WTC11 (cell line): ENCODE measurements around the gene MSI2. TPM values are rescaled to one million over a fixed set of nuclear protein-coding genes. Genes with fewer than 3 reads are reported as not detected.

ENCODE experiments used
- ATAC-seq: fragments of 200-7000 bp; cut with Tn5 transposase; 2 replicates; pipeline ENCODE4 v1.10.0; 2021; ENCODE audit warnings: mild to moderate bottlenecking, moderate library complexity
- CTCF ChIA-PET: fragments of 300-600 bp; sonication (Branson Sonifier 250); formaldehyde crosslinking; loops from one replicate; lab custom pipeline; 2021; ENCODE audit warnings: antibody characterized with exemption; lab: Charles Lee
- POLR2A ChIA-PET: fragments of 350-600 bp; sonication (Branson Sonifier 250); formaldehyde crosslinking; loops from one replicate; lab custom pipeline; 2021; ENCODE audit warnings: antibody characterized with exemption; lab: Charles Lee
- DNase-seq: peaks from one replicate; pipeline ENCODE4 v3.0.0; 2021; ENCODE audit warnings: low spot score
- H3K27ac Mint-ChIP-seq: 2 replicates; pipeline ENCODE4 v1.8.0; 2021; ENCODE audit warnings: mixed read lengths
- H3K27me3 Mint-ChIP-seq: 2 replicates; pipeline ENCODE4 v1.8.0; 2021; ENCODE audit warnings: low read depth, mild to moderate bottlenecking, moderate library complexity, mixed read lengths
- H3K36me3 Mint-ChIP-seq: 2 replicates; pipeline ENCODE4 v1.8.0; 2021; ENCODE audit warnings: mixed read lengths
- H3K4me1 Mint-ChIP-seq: 2 replicates; pipeline ENCODE4 v1.8.0; 2022; ENCODE audit warnings: mixed read lengths
- H3K4me3 Mint-ChIP-seq: 2 replicates; pipeline ENCODE4 v1.8.0; 2021; ENCODE audit warnings: mild to moderate bottlenecking, moderate library complexity, mixed read lengths
- H3K9me3 Mint-ChIP-seq: 2 replicates; pipeline ENCODE4 v1.8.0; 2021; ENCODE audit warnings: mixed read lengths
- ATF1 ChIP-seq: sonication (generic); formaldehyde crosslinking; IDR thresholded peaks from 2 replicates; pipeline ENCODE4 v1.8.1; 2023; ENCODE audit warnings: mild to moderate bottlenecking, moderate library complexity, missing genetic modification reagents
- GABPB1 ChIP-seq: sonication (generic); formaldehyde crosslinking; IDR thresholded peaks from 2 replicates; pipeline ENCODE4 v1.8.1; 2023; ENCODE audit warnings: mild to moderate bottlenecking, missing genetic modification reagents
- GTF2I ChIP-seq: fragments of 250-450 bp; sonication (Bioruptor Pico); conservative IDR thresholded peaks from 2 replicates; pipeline ENCODE4 v1.4.0; 2021; ENCODE audit warnings: mild to moderate bottlenecking
- PRRX2 ChIP-seq: fragments of 250-450 bp; sonication (Bioruptor Pico); IDR thresholded peaks from 2 replicates; pipeline ENCODE4 v1.8.0; 2021; ENCODE audit warnings: mild to moderate bottlenecking
- RELA ChIP-seq: sonication (generic); formaldehyde crosslinking; IDR thresholded peaks from 2 replicates; pipeline ENCODE4 v1.8.1; 2022; ENCODE audit warnings: missing genetic modification reagents, mild to moderate bottlenecking, borderline replicate concordance
- ZNF138 ChIP-seq: sonication (generic); formaldehyde crosslinking; conservative IDR thresholded peaks from 2 replicates; pipeline ENCODE4 v1.8.1; 2022; ENCODE audit warnings: mild to moderate bottlenecking, moderate library complexity, missing genetic modification reagents
- total RNA-seq: library from RNA; stranded (reverse); gene quantifications from 3 replicates; pipeline ENCODE4 v1.2.3, GENCODE V29; 2021
- TF ChIP-seq, protein P1 (sequence below): fragments of 250-450 bp; sonication (Bioruptor Pico); IDR thresholded peaks from 2 replicates; pipeline ENCODE4 v1.9.0; 2021; ENCODE audit warnings: mild to moderate bottlenecking
- TF ChIP-seq, protein P2 (sequence below): sonication (generic); formaldehyde crosslinking; conservative IDR thresholded peaks from 2 replicates; pipeline ENCODE4 v1.8.1; 2022; ENCODE audit warnings: mild to moderate bottlenecking, missing genetic modification reagents
- TF ChIP-seq, protein P3 (sequence below): sonication (generic); formaldehyde crosslinking; IDR thresholded peaks from 2 replicates; pipeline ENCODE4 v1.8.1; 2023; ENCODE audit warnings: mild to moderate bottlenecking, missing genetic modification reagents
- TF ChIP-seq, protein P4 (sequence below): fragments of 250-450 bp; sonication (Bioruptor Pico); IDR thresholded peaks from 2 replicates; pipeline ENCODE4 v1.9.0; 2021; ENCODE audit warnings: mild to moderate bottlenecking, borderline replicate concordance
- TF ChIP-seq, protein P5 (sequence below): fragments of 250-450 bp; sonication (Bioruptor Pico); IDR thresholded peaks from 2 replicates; pipeline ENCODE4 v2.1.2; 2022; ENCODE audit warnings: mild to moderate bottlenecking, moderate library complexity
- TF ChIP-seq, protein P6 (sequence below): sonication (generic); formaldehyde crosslinking; IDR thresholded peaks from 2 replicates; pipeline ENCODE4 v1.8.1; 2023; ENCODE audit warnings: mild to moderate bottlenecking, moderate library complexity, missing genetic modification reagents
- TF ChIP-seq, protein P7 (sequence below): sonication (generic); formaldehyde crosslinking; IDR thresholded peaks from 2 replicates; pipeline ENCODE4 v1.8.0; 2023; ENCODE audit warnings: missing genetic modification reagents, mild to moderate bottlenecking, borderline replicate concordance
- TF ChIP-seq, protein P8 (sequence below): sonication (generic); formaldehyde crosslinking; IDR thresholded peaks from 2 replicates; pipeline ENCODE4 v1.8.1; 2023; ENCODE audit warnings: mild to moderate bottlenecking, missing genetic modification reagents, moderate library complexity

MSI2 gene
- total RNA-seq, 1 experiment from 2014 or later: 82.1 TPM

DNA sequence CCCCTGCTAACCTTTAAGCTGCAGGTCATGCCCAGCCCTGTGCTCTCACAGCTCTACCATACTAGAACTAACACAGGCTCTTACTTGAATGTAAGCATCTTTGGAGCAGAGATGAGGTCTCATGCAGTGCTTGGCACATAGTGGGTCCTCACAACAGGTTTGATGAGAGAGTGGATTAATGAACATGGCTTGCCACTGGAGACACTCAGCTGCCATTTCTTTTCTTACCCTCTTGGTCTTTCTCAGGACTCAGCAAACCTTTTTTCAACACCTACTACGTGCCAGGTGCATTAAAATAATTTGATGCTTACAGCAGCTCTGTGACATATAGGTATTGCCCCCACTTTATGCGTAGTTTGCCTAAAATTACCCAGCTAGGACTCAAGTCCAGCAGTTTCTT is 133.2 kb downstream of the MSI2 start:
- peaks cover 40% of the 10 kb centered on the region for H3K4me1 Mint-ChIP-seq
- H3K4me3 Mint-ChIP-seq: no peak overlapping the region
- ATAC-seq: no peak
- H3K27me3 Mint-ChIP-seq: no peaks in the 10 kb centered on the region
- DNase-seq: no peak
- no peak for TF ChIP-seq PRRX2 (CRISPR knock-in tag)
- TF ChIP-seq RELA (CRISPR knock-in tag): no peak
- TF ChIP-seq GTF2I: no peak
- TF ChIP-seq, protein P1, sequence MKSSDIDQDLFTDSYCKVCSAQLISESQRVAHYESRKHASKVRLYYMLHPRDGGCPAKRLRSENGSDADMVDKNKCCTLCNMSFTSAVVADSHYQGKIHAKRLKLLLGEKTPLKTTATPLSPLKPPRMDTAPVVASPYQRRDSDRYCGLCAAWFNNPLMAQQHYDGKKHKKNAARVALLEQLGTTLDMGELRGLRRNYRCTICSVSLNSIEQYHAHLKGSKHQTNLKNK (CRISPR knock-in tag): no peak
- TF ChIP-seq, protein P2, sequence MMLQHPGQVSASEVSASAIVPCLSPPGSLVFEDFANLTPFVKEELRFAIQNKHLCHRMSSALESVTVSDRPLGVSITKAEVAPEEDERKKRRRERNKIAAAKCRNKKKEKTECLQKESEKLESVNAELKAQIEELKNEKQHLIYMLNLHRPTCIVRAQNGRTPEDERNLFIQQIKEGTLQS: no peak
- no peak for TF ChIP-seq ATF1
- TF ChIP-seq, protein P3, sequence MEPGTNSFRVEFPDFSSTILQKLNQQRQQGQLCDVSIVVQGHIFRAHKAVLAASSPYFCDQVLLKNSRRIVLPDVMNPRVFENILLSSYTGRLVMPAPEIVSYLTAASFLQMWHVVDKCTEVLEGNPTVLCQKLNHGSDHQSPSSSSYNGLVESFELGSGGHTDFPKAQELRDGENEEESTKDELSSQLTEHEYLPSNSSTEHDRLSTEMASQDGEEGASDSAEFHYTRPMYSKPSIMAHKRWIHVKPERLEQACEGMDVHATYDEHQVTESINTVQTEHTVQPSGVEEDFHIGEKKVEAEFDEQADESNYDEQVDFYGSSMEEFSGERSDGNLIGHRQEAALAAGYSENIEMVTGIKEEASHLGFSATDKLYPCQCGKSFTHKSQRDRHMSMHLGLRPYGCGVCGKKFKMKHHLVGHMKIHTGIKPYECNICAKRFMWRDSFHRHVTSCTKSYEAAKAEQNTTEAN (CRISPR knock-in tag): no peak
- TF ChIP-seq GABPB1 (CRISPR knock-in tag): no peak
- TF ChIP-seq, protein P4, sequence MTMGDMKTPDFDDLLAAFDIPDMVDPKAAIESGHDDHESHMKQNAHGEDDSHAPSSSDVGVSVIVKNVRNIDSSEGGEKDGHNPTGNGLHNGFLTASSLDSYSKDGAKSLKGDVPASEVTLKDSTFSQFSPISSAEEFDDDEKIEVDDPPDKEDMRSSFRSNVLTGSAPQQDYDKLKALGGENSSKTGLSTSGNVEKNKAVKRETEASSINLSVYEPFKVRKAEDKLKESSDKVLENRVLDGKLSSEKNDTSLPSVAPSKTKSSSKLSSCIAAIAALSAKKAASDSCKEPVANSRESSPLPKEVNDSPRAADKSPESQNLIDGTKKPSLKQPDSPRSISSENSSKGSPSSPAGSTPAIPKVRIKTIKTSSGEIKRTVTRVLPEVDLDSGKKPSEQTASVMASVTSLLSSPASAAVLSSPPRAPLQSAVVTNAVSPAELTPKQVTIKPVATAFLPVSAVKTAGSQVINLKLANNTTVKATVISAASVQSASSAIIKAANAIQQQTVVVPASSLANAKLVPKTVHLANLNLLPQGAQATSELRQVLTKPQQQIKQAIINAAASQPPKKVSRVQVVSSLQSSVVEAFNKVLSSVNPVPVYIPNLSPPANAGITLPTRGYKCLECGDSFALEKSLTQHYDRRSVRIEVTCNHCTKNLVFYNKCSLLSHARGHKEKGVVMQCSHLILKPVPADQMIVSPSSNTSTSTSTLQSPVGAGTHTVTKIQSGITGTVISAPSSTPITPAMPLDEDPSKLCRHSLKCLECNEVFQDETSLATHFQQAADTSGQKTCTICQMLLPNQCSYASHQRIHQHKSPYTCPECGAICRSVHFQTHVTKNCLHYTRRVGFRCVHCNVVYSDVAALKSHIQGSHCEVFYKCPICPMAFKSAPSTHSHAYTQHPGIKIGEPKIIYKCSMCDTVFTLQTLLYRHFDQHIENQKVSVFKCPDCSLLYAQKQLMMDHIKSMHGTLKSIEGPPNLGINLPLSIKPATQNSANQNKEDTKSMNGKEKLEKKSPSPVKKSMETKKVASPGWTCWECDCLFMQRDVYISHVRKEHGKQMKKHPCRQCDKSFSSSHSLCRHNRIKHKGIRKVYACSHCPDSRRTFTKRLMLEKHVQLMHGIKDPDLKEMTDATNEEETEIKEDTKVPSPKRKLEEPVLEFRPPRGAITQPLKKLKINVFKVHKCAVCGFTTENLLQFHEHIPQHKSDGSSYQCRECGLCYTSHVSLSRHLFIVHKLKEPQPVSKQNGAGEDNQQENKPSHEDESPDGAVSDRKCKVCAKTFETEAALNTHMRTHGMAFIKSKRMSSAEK (CRISPR knock-in tag): no peak
- TF ChIP-seq, protein P5, sequence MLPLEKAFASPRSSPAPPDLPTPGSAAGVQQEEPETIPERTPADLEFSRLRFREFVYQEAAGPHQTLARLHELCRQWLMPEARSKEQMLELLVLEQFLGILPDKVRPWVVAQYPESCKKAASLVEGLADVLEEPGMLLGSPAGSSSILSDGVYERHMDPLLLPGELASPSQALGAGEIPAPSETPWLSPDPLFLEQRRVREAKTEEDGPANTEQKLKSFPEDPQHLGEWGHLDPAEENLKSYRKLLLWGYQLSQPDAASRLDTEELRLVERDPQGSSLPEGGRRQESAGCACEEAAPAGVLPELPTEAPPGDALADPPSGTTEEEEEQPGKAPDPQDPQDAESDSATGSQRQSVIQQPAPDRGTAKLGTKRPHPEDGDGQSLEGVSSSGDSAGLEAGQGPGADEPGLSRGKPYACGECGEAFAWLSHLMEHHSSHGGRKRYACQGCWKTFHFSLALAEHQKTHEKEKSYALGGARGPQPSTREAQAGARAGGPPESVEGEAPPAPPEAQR (CRISPR knock-in tag): no peak
- TF ChIP-seq, protein P6, sequence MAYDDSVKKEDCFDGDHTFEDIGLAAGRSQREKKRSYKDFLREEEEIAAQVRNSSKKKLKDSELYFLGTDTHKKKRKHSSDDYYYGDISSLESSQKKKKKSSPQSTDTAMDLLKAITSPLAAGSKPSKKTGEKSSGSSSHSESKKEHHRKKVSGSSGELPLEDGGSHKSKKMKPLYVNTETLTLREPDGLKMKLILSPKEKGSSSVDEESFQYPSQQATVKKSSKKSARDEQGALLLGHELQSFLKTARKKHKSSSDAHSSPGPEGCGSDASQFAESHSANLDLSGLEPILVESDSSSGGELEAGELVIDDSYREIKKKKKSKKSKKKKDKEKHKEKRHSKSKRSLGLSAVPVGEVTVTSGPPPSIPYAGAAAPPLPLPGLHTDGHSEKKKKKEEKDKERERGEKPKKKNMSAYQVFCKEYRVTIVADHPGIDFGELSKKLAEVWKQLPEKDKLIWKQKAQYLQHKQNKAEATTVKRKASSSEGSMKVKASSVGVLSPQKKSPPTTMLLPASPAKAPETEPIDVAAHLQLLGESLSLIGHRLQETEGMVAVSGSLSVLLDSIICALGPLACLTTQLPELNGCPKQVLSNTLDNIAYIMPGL: no peak
- H3K27ac Mint-ChIP-seq: no peak overlapping the region
- POLR2A ChIA-PET: no interaction called here
- H3K9me3 Mint-ChIP-seq: peaks cover 38% of the 10 kb centered on the region
- H3K36me3 Mint-ChIP-seq: peaks cover 42% of the 10 kb centered on the region
- CTCF ChIA-PET: interaction anchor here (0.9 to 1.8 kb wide), 2 partner anchors 146 to 282 kb away, joined by 3 to 6 read pairs; no protein-coding TSS in a partner anchor

DNA sequence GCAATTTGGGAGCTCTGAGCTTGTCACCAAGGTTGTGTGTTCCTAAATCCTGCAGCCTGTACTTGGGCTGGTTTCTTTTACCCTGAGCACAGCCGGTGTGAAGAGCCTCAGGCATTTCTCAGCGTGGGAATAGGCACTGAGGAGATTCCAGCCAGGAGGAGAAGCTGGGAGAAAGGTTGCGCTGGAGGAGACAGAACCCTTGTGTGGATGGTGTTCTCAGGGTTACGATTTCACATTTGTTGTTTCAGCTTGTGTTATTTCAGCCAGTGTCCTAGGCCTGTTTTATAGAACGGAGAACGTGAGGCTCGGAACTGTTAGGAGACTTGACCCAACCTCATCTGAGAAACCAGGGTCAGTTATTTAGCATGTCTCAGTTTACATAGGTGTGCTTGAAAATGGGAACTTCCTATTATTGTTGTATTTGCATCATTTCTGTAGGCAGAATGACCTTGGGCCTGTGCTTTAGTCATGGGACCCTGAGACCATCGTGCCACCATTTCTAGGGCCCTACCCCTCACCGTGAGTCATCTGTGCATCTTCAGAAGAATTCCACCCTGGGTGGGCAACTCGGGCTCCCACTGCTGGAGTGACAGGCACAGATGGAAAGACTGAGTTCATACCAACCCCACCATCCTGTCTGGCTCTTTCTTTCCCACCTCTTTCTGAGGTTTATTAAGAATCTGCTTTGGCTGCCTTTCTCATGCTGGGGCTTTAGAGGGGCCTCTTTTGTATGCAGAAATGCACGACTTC is 134.9 kb downstream of the MSI2 start:
- CTCF ChIA-PET: interaction anchor here (1.0 to 1.3 kb wide), 2 partner anchors 16 to 148 kb away, joined by 3 to 4 read pairs; no protein-coding TSS in a partner anchor
- POLR2A ChIA-PET: no interaction called here
- H3K4me3 Mint-ChIP-seq: no peak overlapping the region
- DNase-seq (no peak), ATAC-seq (no peak; the same call in 1 of the 2 replicates)
- no peaks in the 10 kb centered on the region for H3K27me3 Mint-ChIP-seq
- H3K36me3 Mint-ChIP-seq: peaks cover 38% of the 10 kb centered on the region
- peak overlapping the region; percentile 71 for H3K27ac Mint-ChIP-seq
- peaks cover 35% of the 10 kb centered on the region for H3K9me3 Mint-ChIP-seq
- H3K4me1 Mint-ChIP-seq: peaks cover 45% of the 10 kb centered on the region
- TF ChIP-seq, protein P7, sequence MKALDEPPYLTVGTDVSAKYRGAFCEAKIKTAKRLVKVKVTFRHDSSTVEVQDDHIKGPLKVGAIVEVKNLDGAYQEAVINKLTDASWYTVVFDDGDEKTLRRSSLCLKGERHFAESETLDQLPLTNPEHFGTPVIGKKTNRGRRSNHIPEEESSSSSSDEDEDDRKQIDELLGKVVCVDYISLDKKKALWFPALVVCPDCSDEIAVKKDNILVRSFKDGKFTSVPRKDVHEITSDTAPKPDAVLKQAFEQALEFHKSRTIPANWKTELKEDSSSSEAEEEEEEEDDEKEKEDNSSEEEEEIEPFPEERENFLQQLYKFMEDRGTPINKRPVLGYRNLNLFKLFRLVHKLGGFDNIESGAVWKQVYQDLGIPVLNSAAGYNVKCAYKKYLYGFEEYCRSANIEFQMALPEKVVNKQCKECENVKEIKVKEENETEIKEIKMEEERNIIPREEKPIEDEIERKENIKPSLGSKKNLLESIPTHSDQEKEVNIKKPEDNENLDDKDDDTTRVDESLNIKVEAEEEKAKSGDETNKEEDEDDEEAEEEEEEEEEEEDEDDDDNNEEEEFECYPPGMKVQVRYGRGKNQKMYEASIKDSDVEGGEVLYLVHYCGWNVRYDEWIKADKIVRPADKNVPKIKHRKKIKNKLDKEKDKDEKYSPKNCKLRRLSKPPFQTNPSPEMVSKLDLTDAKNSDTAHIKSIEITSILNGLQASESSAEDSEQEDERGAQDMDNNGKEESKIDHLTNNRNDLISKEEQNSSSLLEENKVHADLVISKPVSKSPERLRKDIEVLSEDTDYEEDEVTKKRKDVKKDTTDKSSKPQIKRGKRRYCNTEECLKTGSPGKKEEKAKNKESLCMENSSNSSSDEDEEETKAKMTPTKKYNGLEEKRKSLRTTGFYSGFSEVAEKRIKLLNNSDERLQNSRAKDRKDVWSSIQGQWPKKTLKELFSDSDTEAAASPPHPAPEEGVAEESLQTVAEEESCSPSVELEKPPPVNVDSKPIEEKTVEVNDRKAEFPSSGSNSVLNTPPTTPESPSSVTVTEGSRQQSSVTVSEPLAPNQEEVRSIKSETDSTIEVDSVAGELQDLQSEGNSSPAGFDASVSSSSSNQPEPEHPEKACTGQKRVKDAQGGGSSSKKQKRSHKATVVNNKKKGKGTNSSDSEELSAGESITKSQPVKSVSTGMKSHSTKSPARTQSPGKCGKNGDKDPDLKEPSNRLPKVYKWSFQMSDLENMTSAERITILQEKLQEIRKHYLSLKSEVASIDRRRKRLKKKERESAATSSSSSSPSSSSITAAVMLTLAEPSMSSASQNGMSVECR (CRISPR knock-in tag): no peak
- no peak for TF ChIP-seq ZNF138 (CRISPR knock-in tag)
- TF ChIP-seq, protein P8, sequence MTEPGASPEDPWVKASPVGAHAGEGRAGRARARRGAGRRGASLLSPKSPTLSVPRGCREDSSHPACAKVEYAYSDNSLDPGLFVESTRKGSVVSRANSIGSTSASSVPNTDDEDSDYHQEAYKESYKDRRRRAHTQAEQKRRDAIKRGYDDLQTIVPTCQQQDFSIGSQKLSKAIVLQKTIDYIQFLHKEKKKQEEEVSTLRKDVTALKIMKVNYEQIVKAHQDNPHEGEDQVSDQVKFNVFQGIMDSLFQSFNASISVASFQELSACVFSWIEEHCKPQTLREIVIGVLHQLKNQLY (CRISPR knock-in tag): no peak
- TF ChIP-seq PRRX2 (CRISPR knock-in tag): no peak
- TF ChIP-seq, protein P1 (CRISPR knock-in tag): no peak
